GM12878 (cell line): ENCODE data around the gene TMIGD3. TPM values are rescaled to one million over a fixed set of nuclear protein-coding genes. Genes with fewer than 3 reads are reported as not detected.

Experiments
- ATAC-seq: fragments of 200-7000 bp; cut with Tn5 transposase; 3 replicates; pipeline ENCODE4 v1.9.1; 2020; ENCODE audit warnings: mild to moderate bottlenecking, moderate library complexity
- BruUV-seq: library from RNA; stranded (reverse); fragments of 400-500 nt; replicated peaks from 2 replicates; lab custom pipeline; 2021; lab: Mats Ljungman, UMichigan
- CTCF ChIA-PET: fragments of 300-600 bp; sonication (Branson Sonifier 250); formaldehyde crosslinking; extraction: SDS; loops from one replicate; lab custom pipeline; 2021; ENCODE audit warnings: inconsistent platforms; lab: Yijun Ruan, JAX
- POLR2A ChIA-PET: fragments of 350-600 bp; formaldehyde crosslinking; extraction: SDS; loops from one replicate; lab custom pipeline; 2021; ENCODE audit warnings: inconsistent platforms; lab: Charles Lee
- RAD21 ChIA-PET: fragments of 300-600 bp; sonication (Branson Sonifier 250); formaldehyde crosslinking; loops from one replicate; lab custom pipeline; 2023; ENCODE audit warnings: antibody characterized with exemption; ENCODE audit not compliant: unreplicated experiment; lab: Charles Lee
- SMC1A ChIA-PET: fragments of 300-600 bp; sonication (Branson Sonifier 250); formaldehyde crosslinking; loops from one replicate; lab custom pipeline; 2023; ENCODE audit not compliant: unreplicated experiment, uncharacterized antibody; lab: Charles Lee
- DNase-seq: peaks from one replicate; pipeline ENCODE4 v3.0.0-alpha.2; 2011; ENCODE audit warnings: low read depth, low spot score
- FAIRE-seq: peaks from 3 replicates; lab custom pipeline; 2011; peaks lifted over from hg19 to GRCh38; lab: Jason Lieb, UNC
- H2AFZ ChIP-seq: 2 replicates; pipeline ENCODE4 v1.6.0; 2011; ENCODE audit warnings: low read depth, low read length, control low read depth; ENCODE audit not compliant: control insufficient read depth
- H3K27ac ChIP-seq: 2 replicates; pipeline ENCODE4 v1.5.1; 2011; ENCODE audit warnings: control low read depth; ENCODE audit not compliant: control insufficient read depth, insufficient read depth
- H3K27me3 ChIP-seq, 2 experiments: replicated peaks in 1 of 2; 2 replicates each; pipeline versions ENCODE4 v1.6.0 to v1.6.1; 2011; ENCODE audit warnings: low read length in 1 of 2; ENCODE audit not compliant: control insufficient read depth in 2 of 2, insufficient read depth in 2 of 2
- H3K36me3 ChIP-seq, 2 experiments: 2 replicates each; pipeline ENCODE4 v1.5.1; 2011; ENCODE audit warnings: low read length in 1 of 2; ENCODE audit not compliant: control insufficient read depth in 2 of 2, insufficient read depth in 2 of 2
- H3K4me1 ChIP-seq: 2 replicates; pipeline ENCODE4 v1.6.1; 2011; ENCODE audit warnings: mild to moderate bottlenecking, low read length, moderate library complexity, mixed read lengths; ENCODE audit not compliant: control insufficient read depth, insufficient read depth
- H3K4me2 ChIP-seq: 2 replicates; pipeline ENCODE4 v1.6.0; 2011; ENCODE audit warnings: control low read depth; ENCODE audit not compliant: control insufficient read depth, insufficient read depth
- H3K4me3 ChIP-seq: fragments of 200-600 bp; sonication (generic); 2 replicates; pipeline ENCODE4 v1.5.1; 2016
- H3K79me2 ChIP-seq: 2 replicates; pipeline ENCODE4 v1.6.0; 2011; ENCODE audit warnings: low read length; ENCODE audit not compliant: control insufficient read depth, insufficient read depth
- H3K9ac ChIP-seq: 2 replicates; pipeline ENCODE4 v1.8.0; 2011; ENCODE audit warnings: low read length, control low read depth, mixed read lengths; ENCODE audit not compliant: control insufficient read depth, insufficient read depth
- H3K9me3 ChIP-seq: replicated peaks from 3 replicates; pipeline ENCODE4 v1.5.1; 2011; ENCODE audit warnings: mild to moderate bottlenecking, low read length; ENCODE audit not compliant: control insufficient read depth, insufficient read depth
- H4K20me1 ChIP-seq: 2 replicates; pipeline ENCODE4 v1.6.0; 2011; ENCODE audit not compliant: control insufficient read depth, insufficient read depth
- CBX3 ChIP-seq: fragments of 200-600 bp; sonication (generic); IDR thresholded peaks from 2 replicates; pipeline ENCODE4 v1.6.1; 2016; ENCODE audit warnings: low read depth, borderline replicate concordance
- CEBPB ChIP-seq, 2 experiments: fragments of 150-350 bp in 1 of 2; IDR thresholded peaks; 2 replicates each; pipeline ENCODE4 v1.6.1; 2012 to 2014; ENCODE audit warnings: low read depth in 2 of 2, low read length in 2 of 2, borderline replicate concordance in 1 of 2, inconsistent platforms in 1 of 2
- GABPA ChIP-seq: IDR thresholded peaks from 2 replicates; pipeline ENCODE4 v1.6.1; 2014; ENCODE audit warnings: antibody characterized with exemption, low read depth, mild to moderate bottlenecking, inconsistent platforms
- JUND ChIP-seq: IDR thresholded peaks from 2 replicates; pipeline ENCODE4 v1.6.1; 2012; ENCODE audit warnings: low read depth, mild to moderate bottlenecking, low read length, improper control_type of control experiment, moderate library complexity
- RAD21 ChIP-seq: IDR thresholded peaks from 2 replicates; pipeline ENCODE4 v1.6.1; 2011; ENCODE audit warnings: mild to moderate bottlenecking, low read depth, low read length, moderate library complexity; ENCODE audit not compliant: insufficient read depth
- TCF7 ChIP-seq: IDR thresholded peaks from 2 replicates; pipeline ENCODE4 v1.6.1; 2014; ENCODE audit warnings: antibody characterized with exemption, borderline replicate concordance
- ZNF274 ChIP-seq: IDR thresholded peaks from one replicate; pipeline ENCODE4 v1.8.0; 2011; ENCODE audit not compliant: insufficient read length, insufficient read depth
- WGBS: methylation state at CpG from one replicate; pipeline ENCODE4 v1.1.6; 2016; ENCODE audit warnings: low lambda C conversion rate; ENCODE audit not compliant: insufficient replicate concordance, insufficient coverage; ENCODE audit errors: missing lambda C conversion rate; 5-methylcytosine and 5-hydroxymethylcytosine counted together
- in situ Hi-C: fragments of 300-500 bp; cut with MboI; formaldehyde crosslinking; loops from 9 replicates; pipeline ENCODE4 v1.14.3; 2018; ENCODE audit warnings: mixed read lengths
- intact Hi-C: fragments of 100-400 bp; cut with micrococcal nuclease; formaldehyde crosslinking; loops from one replicate; pipeline ENCODE4 v1.14.2; 2022; ENCODE audit not compliant: unreplicated experiment
- polyA plus RNA-seq, 11 experiments: library from polyadenylated mRNA; depleted of rRNA in 4 of 11; unstranded in 6 of 11; stranded (reverse) in 5 of 11; fragments of >200 nt; fragmentation: Nextera tagmentation in 4 of 11; fragmentation: Illumina TruSeq in 1 of 11; extraction: Ambion mirVana in 4 of 11; extraction: Trizol in 1 of 11; gene quantifications; 1 replicate in 1 of 11; 2 replicates in 10 of 11; pipeline versions ENCODE4 v1.2.1 to v1.2.3, GENCODE V29; 2011 to 2016; ENCODE audit warnings: inconsistent platforms in 2 of 11, missing spikeins in 2 of 11, low read depth in 1 of 11
- total RNA-seq, 4 experiments: library from RNA; depleted of rRNA in 3 of 4; stranded (reverse); fragments of >200 nt in 3 of 4; fragmentation: Illumina TruSeq in 1 of 4; extraction: Trizol in 1 of 4; gene quantifications; 2 replicates each; pipeline versions ENCODE4 v1.2.1 to v1.2.3, GENCODE V29; 2013 to 2021

TMIGD3 gene
- total and polyA plus RNA-seq, 10 of the 15 experiments (the other 5 are each of a cell fraction or from before 2014, with no cell fraction given): 0.17 TPM; not detected in 9

GRCh38 chr1:111489604-111490003 is 13.8 kb downstream of the TMIGD3 start:
- BruUV-seq: no TSS peak
- SMC1A ChIA-PET: interaction anchor here (0.8 to 1.6 kb wide), 7 partner anchors 11 to 258 kb away, joined by 3 to 5 read pairs (median 3); partner anchors contain the start of genes ADORA3 and TMIGD3
- Histone ChIP-seq H3K27ac (no peak overlapping the region), H3K4me1 (no peaks in the 10 kb centered on the region), H3K9me3 (no peaks in the 10 kb centered on the region; the same call in 2 of the 3 replicates), H2AFZ (no peak overlapping the region), H3K79me2 (no peaks in the 10 kb centered on the region), H3K4me2 (no peak overlapping the region), H4K20me1 (no peaks in the 10 kb centered on the region), H3K9ac (no peak overlapping the region), H3K36me3 (no peaks in the 10 kb centered on the region), H3K27me3 (no peaks in the 10 kb centered on the region)
- in situ Hi-C loops (loop anchor here (25.0 kb wide), 1 partner anchor 873 kb away; no protein-coding TSS in a partner anchor), intact Hi-C loops (no loop called here)
- POLR2A ChIA-PET: no interaction called here
- WGBS: 62% methylated on average over 4 of the region's 4 CpGs
- FAIRE-seq (no peak), DNase-seq (no peak), ATAC-seq (no peak)
- CTCF ChIA-PET: interaction anchor here (0.8 to 1.3 kb wide), 2 partner anchors 225 to 265 kb away, joined by 3 to 4 read pairs; no protein-coding TSS in a partner anchor
- RAD21 ChIA-PET: no interaction called here
- TF ChIP-seq GABPA: no peak
- TF ChIP-seq ZNF274: no peak
- TF ChIP-seq CEBPB (IDR thresholded peaks at IDR 0.05; ENCODE audit: borderline replicate concordance in 1 of 2, low read depth in 2 of 2, low read length in 2 of 2): no peak
- no peak for TF ChIP-seq CBX3
- no peak for TF ChIP-seq RAD21
- TF ChIP-seq TCF7: no peak
- TF ChIP-seq, all 136 proteins: peak for 0
- H3K4me3 ChIP-seq: no peak overlapping the region

- no peaks in the 10 kb centered on the region for H3K9me3 ChIP-seq
- TF ChIP-seq JUND: no peak
- TF ChIP-seq, all 136 proteins: peak for 0
- intact Hi-C loops: no loop called here
- H3K4me2 ChIP-seq: no peak overlapping the region
- CTCF ChIA-PET: interaction anchor here (0.8 kb wide), 1 partner anchor 226 kb away, joined by 3 read pairs; no protein-coding TSS in a partner anchor
- DNase-seq (no peak), ATAC-seq (no peak), FAIRE-seq (no peak)
- POLR2A ChIA-PET: no interaction called here
- no peak overlapping the region for H3K27ac ChIP-seq
- no peak overlapping the region for H2AFZ ChIP-seq
- H3K9ac ChIP-seq: no peak overlapping the region
- H3K27me3 ChIP-seq: no peaks in the 10 kb centered on the region
- no peaks in the 10 kb centered on the region for H3K36me3 ChIP-seq
- WGBS: 67% methylated on average over 9 of the region's 9 CpGs
- no peaks in the 10 kb centered on the region for H3K4me1 ChIP-seq
- RAD21 ChIA-PET: no interaction called here
- H4K20me1 ChIP-seq: no peaks in the 10 kb centered on the region
- SMC1A ChIA-PET: interaction anchor here (0.6 to 1.4 kb wide), 3 partner anchors 8 to 19 kb away, joined by 3 to 4 read pairs (median 3); no protein-coding TSS in a partner anchor
- in situ Hi-C loops: loop anchor here (25.0 kb wide), 1 partner anchor 874 kb away; no protein-coding TSS in a partner anchor
- BruUV-seq: no TSS peak
- no peaks in the 10 kb centered on the region for H3K79me2 ChIP-seq
- no peak overlapping the region for H3K4me3 ChIP-seq
Observed at GRCh38 chr1:111488669-111489068, 14.8 kb downstream of the TMIGD3 start.
